Osteocyte (in vitro differentiated cells): ENCODE results near the gene HIPK4. TPM values are rescaled to one million over a fixed set of nuclear protein-coding genes. Genes with fewer than 3 reads are reported as not detected.

Source experiments
- DNase-seq: peaks from one replicate; pipeline ENCODE4 v3.0.0; 2021; ENCODE audit warnings: mixed read lengths; ENCODE audit not compliant: unreplicated experiment; ENCODE audit errors: extremely low spot score
- H3K27ac Mint-ChIP-seq: one replicate; pipeline ENCODE4 v1.8.0; 2021; ENCODE audit warnings: mild to moderate bottlenecking, mixed read lengths; ENCODE audit not compliant: unreplicated experiment
- H3K27me3 Mint-ChIP-seq: one replicate; pipeline ENCODE4 v1.8.0; 2021; ENCODE audit warnings: mixed read lengths; ENCODE audit not compliant: unreplicated experiment
- H3K36me3 Mint-ChIP-seq: one replicate; pipeline ENCODE4 v1.8.0; 2021; ENCODE audit warnings: mixed read lengths; ENCODE audit not compliant: unreplicated experiment
- H3K4me1 Mint-ChIP-seq: one replicate; pipeline ENCODE4 v1.8.0; 2021; ENCODE audit warnings: mixed read lengths; ENCODE audit not compliant: unreplicated experiment
- H3K4me3 Mint-ChIP-seq: one replicate; pipeline ENCODE4 v1.8.0; 2021; ENCODE audit warnings: mild to moderate bottlenecking, moderate library complexity, mixed read lengths; ENCODE audit not compliant: unreplicated experiment
- H3K9me3 Mint-ChIP-seq: one replicate; pipeline ENCODE4 v1.8.0; 2021; ENCODE audit warnings: mixed read lengths; ENCODE audit not compliant: unreplicated experiment
- CTCF ChIP-seq: fragments of 200-600 bp; sonication (generic); IDR thresholded peaks from 2 replicates; pipeline ENCODE4 v1.5.0; 2021; ENCODE audit warnings: antibody characterized with exemption, mild to moderate bottlenecking, moderate library complexity
- total RNA-seq: library from RNA; stranded (reverse); gene quantifications from 2 replicates; pipeline ENCODE4 v1.2.1, GENCODE V29; 2021

HIPK4 gene
- total RNA-seq, 1 donor from 2014 or later, result 0.21 TPM

- peak; percentile 100 for DNase-seq
- Mint-ChIP-seq H3K4me3 (peak within 1 kb of the TSS; percentile 98), H3K9me3 (no peaks in the 10 kb centered on the region), H3K4me1 (peaks cover 27% of the 10 kb centered on the region), H3K27me3 (no peaks in the 10 kb centered on the region), H3K27ac (peak within 1 kb of the TSS; percentile 96), H3K36me3 (peaks cover 3% of the 10 kb centered on the region)
- peak; percentile 90 for TF ChIP-seq CTCF
Observed at GRCh38 chr19:40425450-40426287, 35.7 kb upstream of the HIPK4 start, which contains the start of gene SERTAD1. Gene SERTAD1 (minus strand): TSS chr19:40425992. CDS start chr19:40423546, 2,446 bp downstream.

- Mint-ChIP-seq H3K9me3 (no peaks in the 10 kb centered on the region), H3K27me3 (no peaks in the 10 kb centered on the region), H3K27ac (peak overlapping the region; percentile 96), H3K4me3 (peak overlapping the region; percentile 98), H3K36me3 (peaks cover 3% of the 10 kb centered on the region), H3K4me1 (peaks cover 29% of the 10 kb centered on the region)
- no peak for TF ChIP-seq CTCF
- DNase-seq, result no peak
Observed at GRCh38 chr19:40424637-40425449, 34.9 kb upstream of the HIPK4 start.

DNA sequence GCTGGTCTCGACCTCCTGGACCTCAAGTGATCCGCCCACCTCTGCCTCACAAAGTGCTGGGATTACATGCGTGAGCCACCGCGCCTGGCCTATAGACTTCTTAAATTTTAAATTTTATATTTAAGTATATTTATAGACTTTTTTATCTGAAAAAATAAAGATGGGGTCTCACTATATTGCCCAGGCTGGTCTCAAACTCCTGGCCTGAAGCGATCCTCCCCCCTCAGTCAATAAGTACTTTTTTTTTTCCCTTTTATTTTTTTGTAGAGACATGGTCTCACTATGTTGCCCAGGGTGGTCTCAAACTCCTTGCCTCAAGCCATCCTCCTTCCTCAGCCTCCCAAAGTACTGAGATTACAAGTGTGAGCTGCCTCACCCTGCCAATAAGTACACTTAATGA is 34.0 kb upstream of the HIPK4 start:
- Mint-ChIP-seq H3K27ac (peak overlapping the region; percentile 79), H3K4me3 (peak overlapping the region; percentile 50), H3K9me3 (no peaks in the 10 kb centered on the region), H3K36me3 (peaks cover 3% of the 10 kb centered on the region), H3K4me1 (peaks cover 32% of the 10 kb centered on the region), H3K27me3 (no peaks in the 10 kb centered on the region)
- no peak for DNase-seq
- no peak for TF ChIP-seq CTCF

DNA sequence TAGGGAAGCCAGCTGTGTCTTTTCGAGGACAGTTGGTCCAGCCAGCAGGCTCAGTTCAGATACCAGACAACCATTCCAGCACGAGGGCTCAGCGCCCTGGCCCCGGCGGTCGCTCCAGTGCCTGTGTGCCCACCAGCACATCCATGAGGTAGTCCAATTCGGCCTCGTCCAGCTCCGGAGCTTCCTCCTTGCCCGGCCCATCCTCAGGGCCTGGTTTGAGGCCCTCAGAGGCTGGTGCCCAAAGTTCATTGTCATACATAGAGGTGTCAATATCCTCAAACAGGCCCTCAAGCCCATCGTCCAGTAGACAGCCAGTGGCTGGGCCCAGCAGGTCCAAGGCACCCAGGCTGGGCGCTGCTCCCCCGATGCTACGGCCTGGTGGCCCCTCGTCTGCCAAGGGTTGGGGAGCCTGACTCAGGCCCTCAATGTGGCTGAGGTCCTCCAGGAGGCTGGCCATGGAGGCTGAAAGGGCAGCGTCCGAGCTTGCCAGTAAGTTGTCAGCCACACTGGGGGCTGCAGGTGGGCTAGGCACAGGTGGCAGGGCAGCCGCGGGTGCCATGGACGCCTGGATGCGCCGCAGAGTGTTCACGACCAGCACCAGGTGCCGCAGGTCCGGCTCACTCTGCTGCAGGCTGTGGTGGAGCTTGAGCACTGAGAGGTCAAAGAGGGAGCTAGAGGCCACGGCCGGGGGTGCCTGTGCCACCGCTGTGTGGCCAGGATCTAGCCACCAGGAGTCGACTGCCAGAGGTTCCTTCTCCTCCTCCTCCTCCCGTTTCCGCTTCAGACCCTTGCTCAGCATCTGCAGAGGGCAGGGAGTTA is 33.0 kb upstream of the HIPK4 start:
- peak overlapping the region; percentile 92 for H3K27ac Mint-ChIP-seq
- H3K4me1 Mint-ChIP-seq, result peaks cover 32% of the 10 kb centered on the region
- no peak for DNase-seq
- H3K9me3 Mint-ChIP-seq, result no peaks in the 10 kb centered on the region
- H3K36me3 Mint-ChIP-seq, result peaks cover 3% of the 10 kb centered on the region
- H3K27me3 Mint-ChIP-seq, result no peaks in the 10 kb centered on the region
- TF ChIP-seq CTCF, result no peak
- no peak overlapping the region for H3K4me3 Mint-ChIP-seq
